ENCODE measurements around the gene ALG12.

The ALG12 gene

DNA sequence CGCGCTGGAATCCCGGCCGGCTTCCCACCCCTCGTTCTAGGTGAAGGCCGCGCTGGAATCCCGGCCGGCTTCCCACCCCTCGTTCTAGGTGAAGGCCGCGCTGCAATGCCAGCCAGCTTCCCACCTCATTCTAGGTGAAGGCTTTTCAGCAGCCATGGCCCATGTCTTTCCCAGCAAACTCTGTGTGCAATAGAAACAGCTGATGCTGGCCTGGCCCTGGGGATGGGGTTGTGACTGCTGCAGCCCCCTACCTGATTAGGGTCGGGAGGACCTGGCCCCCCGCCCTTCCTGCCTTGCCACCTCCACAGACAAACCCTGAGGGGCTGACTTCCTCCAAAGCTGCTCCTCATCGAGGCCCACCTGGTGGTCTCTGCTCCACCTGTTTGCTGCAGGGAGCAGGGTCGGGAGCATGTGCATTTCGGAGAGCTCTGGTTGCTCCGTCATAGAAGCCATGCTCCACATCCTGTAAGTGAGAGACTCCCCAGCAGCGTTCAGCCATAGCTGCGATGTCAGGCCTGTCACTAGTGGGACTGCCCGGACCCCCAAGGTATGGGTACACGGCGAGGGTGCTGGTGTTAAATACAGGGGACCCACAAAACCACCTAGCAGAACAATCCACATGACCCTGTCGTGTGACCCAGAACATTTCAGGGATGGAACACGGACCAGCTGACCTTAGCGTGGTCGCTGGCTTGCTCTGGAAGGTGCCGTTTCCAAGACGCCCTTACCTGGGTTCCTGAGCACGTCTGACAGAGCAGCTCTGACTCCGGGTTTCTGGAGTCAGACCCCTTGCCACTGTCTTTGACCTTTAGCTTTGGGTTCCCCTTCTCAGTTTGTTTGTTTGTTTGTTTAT, 61.2 kb downstream of the ALG12 start:
- Histone ChIP-seq H3K4me2 (ENCODE audit: low read length) (no peak overlapping the region), H3K27ac (ENCODE audit: low read length) (no peak overlapping the region), H3K9ac (ENCODE audit: low read length) (no peak overlapping the region), H3K9me3 (ENCODE audit: insufficient read depth, low read length) (no peaks in the 10 kb centered on the region), H2AFZ (ENCODE audit: low read depth, low read length) (no peak overlapping the region), H3K4me1 (ENCODE audit: low read length) (peaks cover 10% of the 10 kb centered on the region), H3K36me3 (replicated peaks; ENCODE audit: low read depth, low read length) (no peaks in the 10 kb centered on the region), H4K20me1 (ENCODE audit: insufficient read depth, low read length) (peaks cover 34% of the 10 kb centered on the region), H3K4me3 (ENCODE audit: low read length) (no peak overlapping the region), H3K27me3 (ENCODE audit: low read depth, low read length) (no peaks in the 10 kb centered on the region), H3K79me2 (ENCODE audit: low read length) (peaks cover 79% of the 10 kb centered on the region)
- no peak for TF ChIP-seq EZH2phosphoT487 (IDR thresholded peaks at IDR 0.05; ENCODE audit: low read depth)
- TF ChIP-seq, protein P1, sequence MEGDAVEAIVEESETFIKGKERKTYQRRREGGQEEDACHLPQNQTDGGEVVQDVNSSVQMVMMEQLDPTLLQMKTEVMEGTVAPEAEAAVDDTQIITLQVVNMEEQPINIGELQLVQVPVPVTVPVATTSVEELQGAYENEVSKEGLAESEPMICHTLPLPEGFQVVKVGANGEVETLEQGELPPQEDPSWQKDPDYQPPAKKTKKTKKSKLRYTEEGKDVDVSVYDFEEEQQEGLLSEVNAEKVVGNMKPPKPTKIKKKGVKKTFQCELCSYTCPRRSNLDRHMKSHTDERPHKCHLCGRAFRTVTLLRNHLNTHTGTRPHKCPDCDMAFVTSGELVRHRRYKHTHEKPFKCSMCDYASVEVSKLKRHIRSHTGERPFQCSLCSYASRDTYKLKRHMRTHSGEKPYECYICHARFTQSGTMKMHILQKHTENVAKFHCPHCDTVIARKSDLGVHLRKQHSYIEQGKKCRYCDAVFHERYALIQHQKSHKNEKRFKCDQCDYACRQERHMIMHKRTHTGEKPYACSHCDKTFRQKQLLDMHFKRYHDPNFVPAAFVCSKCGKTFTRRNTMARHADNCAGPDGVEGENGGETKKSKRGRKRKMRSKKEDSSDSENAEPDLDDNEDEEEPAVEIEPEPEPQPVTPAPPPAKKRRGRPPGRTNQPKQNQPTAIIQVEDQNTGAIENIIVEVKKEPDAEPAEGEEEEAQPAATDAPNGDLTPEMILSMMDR (IDR thresholded peaks at IDR 0.05; ENCODE audit: low read depth, low read length), result no peak

DNA sequence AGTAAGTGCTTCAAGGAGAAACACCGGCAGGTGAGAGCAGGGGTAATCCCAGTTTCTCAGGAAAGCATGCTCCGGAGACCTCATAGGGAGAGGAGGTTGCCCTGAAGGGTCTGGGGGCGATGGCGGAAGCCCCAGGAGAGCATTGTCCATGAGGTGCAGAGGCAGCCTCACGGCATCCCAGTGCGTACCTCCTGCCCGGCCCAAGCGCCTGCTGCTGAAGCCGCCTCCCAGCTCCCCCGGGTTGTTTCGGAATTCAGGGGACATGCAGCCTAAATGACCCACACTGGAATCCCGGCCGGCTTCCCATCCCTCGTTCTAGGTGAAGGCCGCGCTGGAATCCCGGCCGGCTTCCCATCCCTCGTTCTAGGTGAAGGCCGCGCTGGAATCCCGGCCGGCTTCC, 61.9 kb downstream of the ALG12 start:
- no peak overlapping the region for H3K9ac ChIP-seq (ENCODE audit: low read length)
- H3K9me3 ChIP-seq (ENCODE audit: insufficient read depth, low read length), result no peaks in the 10 kb centered on the region
- H3K79me2 ChIP-seq (ENCODE audit: low read length), result peaks cover 73% of the 10 kb centered on the region
- H3K4me3 ChIP-seq (ENCODE audit: low read length), result no peak overlapping the region
- no peaks in the 10 kb centered on the region for H3K27me3 ChIP-seq (ENCODE audit: low read depth, low read length)
- peaks cover 10% of the 10 kb centered on the region for H3K4me1 ChIP-seq (ENCODE audit: low read length)
- no peaks in the 10 kb centered on the region for H3K36me3 ChIP-seq (replicated peaks; ENCODE audit: low read depth, low read length)
- H2AFZ ChIP-seq (ENCODE audit: low read depth, low read length), result no peak overlapping the region
- TF ChIP-seq, protein P1 (IDR thresholded peaks at IDR 0.05; ENCODE audit: low read depth, low read length), result no peak
- no peak for TF ChIP-seq EZH2phosphoT487 (IDR thresholded peaks at IDR 0.05; ENCODE audit: low read depth)
- H4K20me1 ChIP-seq (ENCODE audit: insufficient read depth, low read length), result peaks cover 29% of the 10 kb centered on the region
- no peak overlapping the region for H3K4me2 ChIP-seq (ENCODE audit: low read length)
- no peak overlapping the region for H3K27ac ChIP-seq (ENCODE audit: low read length)

DNA sequence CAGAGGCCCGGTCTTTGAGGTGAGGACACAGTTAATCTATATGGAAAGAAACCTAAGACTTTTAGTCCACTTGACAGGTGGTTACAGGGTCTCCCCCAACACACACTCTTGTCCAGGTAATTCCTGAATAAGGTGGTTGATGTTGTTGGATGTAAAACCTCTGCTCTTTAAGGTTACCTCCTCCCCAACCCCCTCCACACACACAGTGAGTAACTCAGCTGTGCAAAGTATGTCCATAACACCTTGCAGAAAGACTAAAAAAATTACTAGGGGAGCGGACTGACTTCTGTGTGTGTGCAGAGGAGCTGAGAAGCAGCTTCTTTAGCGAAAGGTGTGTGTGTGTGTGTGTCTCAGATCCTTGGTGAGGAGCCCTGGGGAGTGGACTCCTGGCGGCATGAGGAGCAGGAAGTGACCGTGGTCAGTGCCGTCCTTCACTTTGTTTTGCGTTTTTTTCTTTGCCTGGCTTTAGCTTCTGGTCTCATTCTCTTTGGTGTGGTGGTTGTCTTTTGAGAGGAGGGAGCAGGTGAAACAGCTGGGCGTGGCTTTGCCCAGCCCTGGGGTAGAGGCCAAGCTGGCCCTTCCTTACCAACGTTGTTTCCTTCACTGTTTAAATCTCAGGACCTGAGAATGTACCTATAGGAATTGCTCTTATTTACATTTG, 62.9 kb downstream of the ALG12 start:
- H3K9me3 ChIP-seq (ENCODE audit: insufficient read depth, low read length), result no peaks in the 10 kb centered on the region
- no peak for TF ChIP-seq EZH2phosphoT487 (IDR thresholded peaks at IDR 0.05; ENCODE audit: low read depth)
- TF ChIP-seq, protein P1 (IDR thresholded peaks at IDR 0.05; ENCODE audit: low read depth, low read length), result no peak
- H3K4me2 ChIP-seq (ENCODE audit: low read length), result peak overlapping the region; percentile 94
- H3K4me3 ChIP-seq (ENCODE audit: low read length), result peak overlapping the region; percentile 81
- peaks cover 64% of the 10 kb centered on the region for H3K79me2 ChIP-seq (ENCODE audit: low read length)
- H2AFZ ChIP-seq (ENCODE audit: low read depth, low read length), result no peak overlapping the region
- H3K27me3 ChIP-seq (ENCODE audit: low read depth, low read length), result no peaks in the 10 kb centered on the region
- H3K4me1 ChIP-seq (ENCODE audit: low read length), result peaks cover 10% of the 10 kb centered on the region
- H3K9ac ChIP-seq (ENCODE audit: low read length), result peak overlapping the region; percentile 70
- no peaks in the 10 kb centered on the region for H3K36me3 ChIP-seq (replicated peaks; ENCODE audit: low read depth, low read length)
- no peak overlapping the region for H3K27ac ChIP-seq (ENCODE audit: low read length)
- peaks cover 29% of the 10 kb centered on the region for H4K20me1 ChIP-seq (ENCODE audit: insufficient read depth, low read length)
